Heart left ventricle (tissue), 13 donors: ENCODE measurements around the gene CCR6.

Experiments used
- CTCF ChIP-seq, 12 donors: fragments of 200-600 bp; sonication (generic) in 4 of 12; IDR thresholded peaks; one replicate each; pipeline versions ENCODE4 v1.5.0 to v1.8.0; 2018 to 2022; ENCODE audit warnings: antibody characterized with exemption in 12 of 12, mild to moderate bottlenecking in 5 of 12
- POLR2A ChIP-seq, 2 donors: fragments of 450-650 bp; IDR thresholded peaks; one replicate each; pipeline ENCODE4 v1.6.1; 2017; ENCODE audit warnings: antibody characterized with exemption in 2 of 2, mild to moderate bottlenecking in 2 of 2, moderate library complexity in 2 of 2
- donor health status: ischemic (EF 13 %, LVEDD 7.1; RV severe dilation, severe dysfunction).
- donor health status: DM: no; HTN: yes; CAD: no.
- donor health status: DM: no; HTN: no; CAD: no.
- donor health status: ischemic (EF 25% LVEDD 6.9; RV normal size, moderate dysfunction).
- donor health status: ischemic (EF 25% LVEDD 5.7; RV mildly dilated, moderate dysfunction).
- donor health status: ischemic (EF 35%, LVEDD 5.7; RV mildly dilated, moderate dysfunction).
- donor health status: nonischemic (EF 11% LVEDD 7.7; RV severe dilation, severe dysfunction).
- donor health status: DM: yes; HTN: yes; CAD: no.
- donor health status: PGD.
- donor health status: ischemic (EF 29% LVEDD 5.4; RV normal size, mild dysfunction).
- donor health status: nonischemic (EF 23%, LVEDD 6.1; RV moderate dilation, normal function).

- TF ChIP-seq CTCF (IDR thresholded peaks at IDR 0.05) (no peak), POLR2A (IDR thresholded peaks at IDR 0.05) (no peak)
These were observed 5.1 kb downstream of the CCR6 start for GRCh38 chr6:167127785-167128531.
